ENCODE data around the gene PAFAH1B1. TPM values are rescaled to one million over a fixed set of nuclear protein-coding genes. Genes with fewer than 3 reads are reported as not detected.
A peak's percentile ranks its signal among the peaks of the same experiment; 100 is the strongest.

PAFAH1B1 gene
- polyA plus RNA-seq (2012; ENCODE audit: insufficient read length, low read depth), result 134 TPM

DNA sequence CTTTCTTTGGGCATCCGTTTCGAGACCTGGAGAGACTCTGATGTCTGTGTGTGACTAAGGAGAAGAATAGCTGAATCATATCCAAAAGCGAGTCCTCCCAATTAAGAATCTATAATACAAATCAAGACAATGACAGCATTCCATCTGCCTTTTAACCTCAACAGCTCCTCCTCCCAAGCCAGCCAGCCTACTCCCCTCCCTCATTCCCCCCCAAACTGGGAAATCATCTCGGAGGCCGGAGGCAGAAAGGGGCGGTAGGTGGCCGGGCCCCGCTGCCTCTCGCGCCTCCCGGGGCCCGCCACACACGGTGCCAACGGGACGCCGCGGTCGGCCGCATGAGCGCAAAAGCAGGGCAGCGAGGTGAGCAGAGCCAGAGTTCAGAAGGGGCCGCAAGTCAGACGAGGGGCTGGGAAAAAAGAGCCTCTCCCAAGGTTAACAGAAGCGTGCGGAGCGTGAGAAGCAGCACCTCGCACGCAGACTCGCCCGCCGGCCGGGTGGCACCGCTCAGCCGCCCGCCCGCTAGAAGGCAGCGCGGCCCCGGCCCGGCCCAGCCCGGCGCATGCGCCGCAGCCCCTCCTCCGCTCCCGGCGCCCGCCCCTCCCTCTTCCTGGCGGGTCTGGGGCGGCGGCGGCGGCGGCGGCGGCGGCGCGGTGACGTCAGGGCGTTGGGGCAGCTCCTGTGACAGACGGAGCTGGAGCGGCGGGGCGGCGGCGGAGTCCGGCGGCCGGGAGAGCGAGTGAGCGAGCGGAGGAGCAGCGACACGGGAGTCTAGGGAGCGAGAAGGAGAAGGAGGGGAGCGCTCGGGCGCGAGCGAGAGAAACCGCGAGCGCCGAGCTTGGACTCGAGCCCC, at the start of gene PAFAH1B1:
PAFAH1B1 (plus strand) TSS at position 684 of the 850 bp plus-strand sequence. CDS start 44,635 bp downstream, outside the sequence.
- TF ChIP-seq, protein P1, sequence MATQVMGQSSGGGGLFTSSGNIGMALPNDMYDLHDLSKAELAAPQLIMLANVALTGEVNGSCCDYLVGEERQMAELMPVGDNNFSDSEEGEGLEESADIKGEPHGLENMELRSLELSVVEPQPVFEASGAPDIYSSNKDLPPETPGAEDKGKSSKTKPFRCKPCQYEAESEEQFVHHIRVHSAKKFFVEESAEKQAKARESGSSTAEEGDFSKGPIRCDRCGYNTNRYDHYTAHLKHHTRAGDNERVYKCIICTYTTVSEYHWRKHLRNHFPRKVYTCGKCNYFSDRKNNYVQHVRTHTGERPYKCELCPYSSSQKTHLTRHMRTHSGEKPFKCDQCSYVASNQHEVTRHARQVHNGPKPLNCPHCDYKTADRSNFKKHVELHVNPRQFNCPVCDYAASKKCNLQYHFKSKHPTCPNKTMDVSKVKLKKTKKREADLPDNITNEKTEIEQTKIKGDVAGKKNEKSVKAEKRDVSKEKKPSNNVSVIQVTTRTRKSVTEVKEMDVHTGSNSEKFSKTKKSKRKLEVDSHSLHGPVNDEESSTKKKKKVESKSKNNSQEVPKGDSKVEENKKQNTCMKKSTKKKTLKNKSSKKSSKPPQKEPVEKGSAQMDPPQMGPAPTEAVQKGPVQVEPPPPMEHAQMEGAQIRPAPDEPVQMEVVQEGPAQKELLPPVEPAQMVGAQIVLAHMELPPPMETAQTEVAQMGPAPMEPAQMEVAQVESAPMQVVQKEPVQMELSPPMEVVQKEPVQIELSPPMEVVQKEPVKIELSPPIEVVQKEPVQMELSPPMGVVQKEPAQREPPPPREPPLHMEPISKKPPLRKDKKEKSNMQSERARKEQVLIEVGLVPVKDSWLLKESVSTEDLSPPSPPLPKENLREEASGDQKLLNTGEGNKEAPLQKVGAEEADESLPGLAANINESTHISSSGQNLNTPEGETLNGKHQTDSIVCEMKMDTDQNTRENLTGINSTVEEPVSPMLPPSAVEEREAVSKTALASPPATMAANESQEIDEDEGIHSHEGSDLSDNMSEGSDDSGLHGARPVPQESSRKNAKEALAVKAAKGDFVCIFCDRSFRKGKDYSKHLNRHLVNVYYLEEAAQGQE (IDR thresholded peaks at IDR 0.05; ENCODE audit: insufficient read depth in 1 of 2, low read depth in 2 of 2, low read length in 2 of 2), result no peak
- peak; percentile 91 for TF ChIP-seq POLR2AphosphoS5 (IDR thresholded peaks at IDR 0.05; ENCODE audit: low read depth, low read length)
- TF ChIP-seq TAF1 (IDR thresholded peaks at IDR 0.05; ENCODE audit: borderline replicate concordance, insufficient read depth, low read length), result no peak
- TF ChIP-seq SIN3A (IDR thresholded peaks at IDR 0.05; ENCODE audit: borderline replicate concordance, insufficient read depth, low read length), result 0 out of 2 replicates have a peak, but pooled peaks have one; percentile 11
- peak; percentile 66 for TF ChIP-seq FOXP2 (optimal IDR thresholded peaks at IDR 0.05; ENCODE audit: borderline replicate concordance, extremely low read depth, extremely low read length, insufficient read depth)

DNA sequence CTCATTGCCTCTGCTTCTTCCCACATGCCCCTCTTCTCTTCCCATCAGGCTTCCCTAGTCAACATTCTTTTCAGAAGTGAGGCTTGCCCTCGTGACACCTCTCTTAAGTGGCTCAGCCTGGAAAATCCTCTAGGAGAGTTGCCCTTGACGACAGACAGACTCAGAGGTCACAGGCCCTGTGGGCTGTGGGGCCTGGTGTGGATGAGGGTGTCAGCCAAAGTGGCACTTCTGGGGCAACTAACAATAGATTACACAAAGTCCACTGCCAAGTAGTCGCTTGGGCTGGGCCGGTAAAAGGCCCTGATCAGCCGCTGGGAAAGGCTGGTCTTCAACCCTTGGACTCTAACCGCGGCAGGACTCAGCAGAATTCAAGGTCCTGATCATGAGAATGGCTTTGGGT, 48.1 kb upstream of the PAFAH1B1 start:
- TF ChIP-seq SIN3A (IDR thresholded peaks at IDR 0.05; ENCODE audit: borderline replicate concordance, insufficient read depth, low read length) (no peak), POLR2AphosphoS5 (IDR thresholded peaks at IDR 0.05; ENCODE audit: low read depth, low read length) (no peak), TAF1 (IDR thresholded peaks at IDR 0.05; ENCODE audit: borderline replicate concordance, insufficient read depth, low read length) (no peak), FOXP2 (optimal IDR thresholded peaks at IDR 0.05; ENCODE audit: borderline replicate concordance, extremely low read depth, extremely low read length, insufficient read depth) (no peak)
- TF ChIP-seq, protein P1 (IDR thresholded peaks at IDR 0.05; ENCODE audit: insufficient read depth in 1 of 2, low read depth in 2 of 2, low read length in 2 of 2), result no peak

DNA sequence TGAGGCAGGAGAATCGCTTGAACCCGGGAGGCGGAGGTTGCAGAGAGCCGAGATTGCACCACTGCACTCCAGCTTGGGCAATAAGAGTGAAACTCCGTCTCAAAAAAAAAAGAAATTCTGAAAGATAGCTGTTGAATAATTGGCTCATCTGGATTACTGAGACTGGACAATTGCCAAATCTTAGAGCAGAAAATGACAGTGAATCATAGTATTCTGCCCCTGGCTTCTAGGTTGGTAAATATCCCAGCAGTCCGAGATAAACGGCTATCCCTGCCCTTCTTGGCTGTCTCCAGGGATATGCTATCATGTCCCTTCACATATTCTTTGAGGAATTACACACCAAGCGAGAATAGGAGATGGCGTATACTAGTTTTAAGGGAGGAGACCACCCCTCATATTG, 46.3 kb upstream of the PAFAH1B1 start:
- TF ChIP-seq TAF1 (IDR thresholded peaks at IDR 0.05; ENCODE audit: borderline replicate concordance, insufficient read depth, low read length), result no peak

DNA sequence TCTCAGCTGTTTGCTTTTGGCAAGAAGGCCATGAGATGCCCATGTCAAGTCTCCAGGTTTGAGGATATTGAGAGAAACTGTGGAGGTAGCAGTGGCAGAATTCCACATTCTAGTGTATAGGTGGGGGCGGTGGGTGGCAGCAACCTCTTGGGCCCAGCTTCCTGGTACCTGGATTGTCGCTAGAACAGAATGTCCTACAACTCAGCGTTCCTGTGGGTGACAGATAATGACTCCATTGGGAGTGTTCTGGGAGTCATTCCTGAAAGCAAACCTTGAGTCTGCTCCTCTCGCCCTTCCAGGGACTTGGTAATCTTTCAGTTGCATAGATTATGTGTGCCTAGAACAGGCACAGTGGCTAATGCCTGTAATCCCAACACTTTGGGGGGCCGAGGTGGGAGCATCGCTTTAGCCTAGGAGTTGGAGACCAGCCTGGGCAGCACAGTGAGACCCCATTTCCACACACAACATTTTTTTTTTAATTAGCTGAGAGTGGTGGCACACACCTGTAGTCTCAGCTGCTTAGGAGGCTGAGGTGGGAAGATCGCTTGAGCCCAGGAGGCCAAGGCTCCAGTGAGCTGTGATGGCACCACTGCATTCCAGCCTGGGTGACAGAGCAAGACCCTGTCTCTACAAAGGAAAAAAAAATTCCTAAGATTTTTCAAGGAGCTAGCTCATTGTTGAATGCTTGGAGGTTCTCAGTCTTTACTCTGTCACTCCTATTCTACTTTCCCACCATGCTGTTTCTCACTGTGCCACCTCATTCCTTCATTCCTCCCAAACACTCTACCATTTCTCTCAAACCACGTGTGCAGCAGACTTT, 43.9 kb upstream of the PAFAH1B1 start:
- TF ChIP-seq, protein P1 (IDR thresholded peaks at IDR 0.05; ENCODE audit: insufficient read depth in 1 of 2, low read depth in 2 of 2, low read length in 2 of 2), result no peak
- no peak for TF ChIP-seq FOXP2 (optimal IDR thresholded peaks at IDR 0.05; ENCODE audit: borderline replicate concordance, extremely low read depth, extremely low read length, insufficient read depth)
- no peak for TF ChIP-seq POLR2AphosphoS5 (IDR thresholded peaks at IDR 0.05; ENCODE audit: low read depth, low read length)
- TF ChIP-seq SIN3A (IDR thresholded peaks at IDR 0.05; ENCODE audit: borderline replicate concordance, insufficient read depth, low read length), result no peak
- no peak for TF ChIP-seq TAF1 (IDR thresholded peaks at IDR 0.05; ENCODE audit: borderline replicate concordance, insufficient read depth, low read length)

DNA sequence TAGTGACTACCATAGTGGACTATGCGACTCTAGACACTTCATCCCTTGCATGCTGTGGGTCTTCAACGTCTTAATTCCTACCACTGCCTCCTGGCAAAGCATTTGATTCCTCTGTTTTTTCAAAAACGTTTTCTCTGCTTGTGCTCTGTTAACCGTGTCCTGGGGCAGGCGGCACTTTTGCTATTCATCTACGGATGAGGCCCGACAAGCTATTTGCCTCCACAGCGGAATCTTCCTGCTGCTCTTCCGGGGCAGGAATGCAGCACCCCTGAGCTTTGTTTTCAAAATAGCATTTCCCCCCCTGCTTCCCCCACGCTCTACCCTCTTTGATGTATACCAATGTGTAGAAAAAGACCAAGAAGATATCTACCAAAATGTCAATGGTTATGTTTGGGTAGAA, 42.0 kb upstream of the PAFAH1B1 start:
- TF ChIP-seq SIN3A (IDR thresholded peaks at IDR 0.05; ENCODE audit: borderline replicate concordance, insufficient read depth, low read length) (no peak), POLR2AphosphoS5 (IDR thresholded peaks at IDR 0.05; ENCODE audit: low read depth, low read length) (no peak)
